ENCODE measurements around the gene NUBP2. TPM values are rescaled to one million over a fixed set of nuclear protein-coding genes. Genes with fewer than 3 reads are reported as not detected.
"Not testable (repeated sequence)": the region's sequence is repeated elsewhere in the genome, so short reads cannot be mapped to it uniquely, and the experiment has no call there.

The NUBP2 gene
- total RNA-seq, 1 donor from 2014 or later, result 58.9 TPM

- DNase-seq (ENCODE audit: low read depth in 2 of 2), result no peak
These were observed 2.5 kb downstream of the NUBP2 start for GRCh38 chr16:1784977-1785845.

GRCh38 chr16:1785846-1786170, 3.0 kb downstream of the NUBP2 start:
- DNase-seq (ENCODE audit: low read depth in 2 of 2), result no peak

GRCh38 chr16:1786242-1787055, 3.7 kb downstream of the NUBP2 start:
- DNase-seq (ENCODE audit: low read depth in 2 of 2), result no peak

- no peak for DNase-seq (ENCODE audit: low read depth in 2 of 2)
These were observed 4.2 kb downstream of the NUBP2 start for GRCh38 chr16:1787056-1787321.

GRCh38 chr16:1787322-1788094, 4.7 kb downstream of the NUBP2 start:
- no peak for DNase-seq (ENCODE audit: low read depth in 2 of 2)

GRCh38 chr16:1788095-1788707, 5.4 kb downstream of the NUBP2 start:
- no peak for DNase-seq (ENCODE audit: low read depth in 2 of 2)

- no peak for DNase-seq (ENCODE audit: low read depth in 2 of 2)
These were observed 5.9 kb downstream of the NUBP2 start for GRCh38 chr16:1788708-1789100.

- no peak for DNase-seq (ENCODE audit: low read depth in 2 of 2)
These were observed 6.9 kb downstream of the NUBP2 start for GRCh38 chr16:1789643-1790045.

GRCh38 chr16:1790261-1790610, 7.5 kb downstream of the NUBP2 start:
- no peak for DNase-seq (ENCODE audit: low read depth in 2 of 2)

- DNase-seq (ENCODE audit: low read depth in 2 of 2), result no peak
These were observed 8.0 kb downstream of the NUBP2 start for GRCh38 chr16:1790611-1791255.

- DNase-seq (ENCODE audit: low read depth in 2 of 2), result no peak
These were observed 8.6 kb downstream of the NUBP2 start for GRCh38 chr16:1791256-1791942.

- DNase-seq (ENCODE audit: low read depth in 2 of 2), result no peak
These were observed 9.4 kb downstream of the NUBP2 start for GRCh38 chr16:1791943-1792812.

- no peak for DNase-seq (ENCODE audit: low read depth in 2 of 2)
These were observed 10.2 kb downstream of the NUBP2 start for GRCh38 chr16:1792836-1793577.

- no peak for DNase-seq (ENCODE audit: low read depth in 2 of 2)
These were observed 10.9 kb downstream of the NUBP2 start, which contains the start of gene IGFALS for GRCh38 chr16:1793578-1794220. TSS of gene IGFALS (minus strand) at chr16:1793705. CDS start at chr16:1793652, 53 bp downstream.

- DNase-seq (ENCODE audit: low read depth in 2 of 2), result no peak
These were observed 11.6 kb downstream of the NUBP2 start for GRCh38 chr16:1794221-1794871.

GRCh38 chr16:1794908-1795666, 12.3 kb downstream of the NUBP2 start:
- DNase-seq (ENCODE audit: low read depth in 2 of 2), result no peak

GRCh38 chr16:1799263-1799662, 16.5 kb downstream of the NUBP2 start:
- not testable (repeated sequence) for DNase-seq (ENCODE audit: low read depth in 2 of 2)

Measured in dermis microvascular lymphatic vessel endothelial cell (primary cell).